Brain pericyte (primary cell): ENCODE results near the gene COL11A1.
A peak's percentile ranks its signal among the peaks of the same experiment; 100 is the strongest.
"Not testable (repeated sequence)": the region's sequence is repeated elsewhere in the genome, so short reads cannot be mapped to it uniquely, and the experiment has no call there.

Experiments used
- DNase-seq: peaks from one replicate; pipeline ENCODE4 v3.0.0-alpha.2; 2012; ENCODE audit warnings: low read depth, low spot score

COL11A1 gene

GRCh38 chr1:103084181-103084580, 24.1 kb downstream of the COL11A1 start:
- DNase-seq = no peak

GRCh38 chr1:103075316-103076000, 32.9 kb downstream of the COL11A1 start:
- no peak for DNase-seq

DNA sequence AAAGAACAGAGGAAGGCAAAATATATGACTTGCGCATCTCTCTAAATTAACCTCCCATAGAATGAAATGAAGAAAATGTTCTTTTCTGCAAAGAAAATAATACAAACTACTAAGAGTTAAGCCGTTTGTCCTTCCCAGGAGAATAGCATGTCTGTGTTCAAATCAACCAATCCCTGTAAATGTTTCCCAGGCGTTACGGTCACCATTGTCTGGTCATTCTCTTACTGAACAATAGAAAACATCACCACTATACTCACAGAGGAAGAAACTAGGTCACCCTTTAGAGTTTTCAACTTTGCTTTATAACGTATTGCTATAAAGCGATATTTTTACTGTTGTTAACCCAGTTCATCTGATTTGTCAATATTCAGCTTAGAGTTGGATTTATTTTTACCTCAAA, 34.1 kb downstream of the COL11A1 start:
- no peak for DNase-seq

- DNase-seq = no peak
Measured at GRCh38 chr1:103069201-103069600, 39.1 kb downstream of the COL11A1 start.

DNA sequence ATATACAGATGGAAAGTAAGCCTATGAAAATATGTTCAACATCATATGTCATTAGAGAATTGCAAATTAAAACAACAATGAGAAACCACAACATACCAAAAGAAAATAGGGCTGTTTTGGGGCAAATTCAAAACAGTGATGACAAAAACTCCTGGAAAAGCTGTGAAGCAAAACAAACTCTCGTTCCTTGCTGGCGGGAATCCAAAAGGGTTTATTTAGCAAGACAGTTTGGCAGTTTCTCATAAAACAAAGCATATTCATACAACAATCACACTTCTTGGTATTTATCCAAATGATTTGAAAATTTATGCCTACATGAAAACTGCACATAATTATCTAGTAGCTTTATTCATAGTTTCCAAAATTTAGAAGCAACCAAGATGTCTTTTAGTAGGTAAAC, 44.4 kb downstream of the COL11A1 start:
- peak; percentile 10 for DNase-seq

DNA sequence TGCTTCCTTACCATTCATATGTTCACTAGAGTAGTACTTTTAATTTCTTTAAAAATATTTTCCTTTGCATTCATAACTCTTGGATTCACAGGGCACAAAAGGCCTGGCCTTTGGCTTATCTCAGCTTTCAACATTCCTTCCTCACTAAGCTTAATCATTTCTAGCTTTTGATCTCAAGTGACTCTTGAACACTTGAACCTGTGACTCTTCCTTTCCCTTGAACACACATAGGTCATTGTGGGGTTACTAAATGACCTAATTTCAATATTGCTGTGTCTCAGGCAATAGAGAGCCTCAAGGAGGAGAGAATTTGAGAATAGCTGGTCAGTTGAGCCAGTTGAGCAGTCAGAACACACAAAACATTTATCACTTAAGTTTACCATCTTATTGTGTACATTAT, 49.9 kb downstream of the COL11A1 start:
- no peak for DNase-seq

GRCh38 chr1:103056423-103056822, 51.9 kb downstream of the COL11A1 start:
- peak; percentile 62 for DNase-seq

DNA sequence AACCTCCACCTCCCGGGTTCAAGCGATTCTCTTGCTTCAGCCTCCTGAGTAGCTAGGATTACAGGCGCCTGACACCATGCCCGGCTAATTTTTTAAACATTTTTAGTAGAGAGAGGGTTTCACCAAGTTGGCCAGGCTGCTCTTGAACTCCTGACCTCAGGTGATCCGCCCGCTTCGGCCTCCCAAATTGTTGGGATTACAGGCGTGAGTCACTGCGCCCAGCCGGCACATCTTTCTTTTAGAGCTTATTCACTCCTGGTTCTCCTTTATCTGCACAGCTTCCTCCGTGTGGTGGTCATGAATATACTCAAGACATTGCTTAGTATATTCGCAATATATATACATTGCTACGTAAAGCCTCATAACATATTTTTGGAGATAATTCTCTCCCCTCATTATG, 80.2 kb downstream of the COL11A1 start:
- not testable (repeated sequence) for DNase-seq

DNA sequence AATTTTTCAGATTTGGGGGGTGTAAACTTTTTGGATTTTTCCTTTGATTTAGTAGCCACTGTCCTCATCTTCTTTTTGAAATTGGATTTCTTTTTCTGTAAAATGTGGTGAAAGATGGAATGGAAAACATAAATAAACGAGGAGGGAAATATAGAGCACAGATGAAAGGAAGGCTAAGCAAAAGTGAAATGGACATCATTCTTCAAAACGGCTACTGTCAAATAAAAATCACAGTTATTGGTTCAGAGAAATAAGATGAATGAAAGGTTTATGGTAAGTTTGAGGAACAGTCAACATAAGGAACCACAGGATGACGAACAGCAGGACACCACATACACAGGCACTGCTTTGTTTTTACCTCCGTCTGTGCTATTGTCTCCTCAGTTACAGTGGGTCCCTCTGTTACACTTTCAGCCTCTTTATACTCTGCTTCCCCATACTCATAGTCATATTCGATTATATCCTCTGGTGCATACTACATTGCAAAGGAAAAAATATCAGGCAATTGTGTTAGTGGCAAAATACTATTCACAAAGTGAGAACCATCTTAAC, 82.4 kb downstream of the COL11A1 start:
- DNase-seq = no peak

GRCh38 chr1:103024051-103024450, 84.3 kb downstream of the COL11A1 start:
- no peak for DNase-seq

- no peak for DNase-seq
Measured at GRCh38 chr1:103002005-103002404, 106.3 kb downstream of the COL11A1 start.

DNA sequence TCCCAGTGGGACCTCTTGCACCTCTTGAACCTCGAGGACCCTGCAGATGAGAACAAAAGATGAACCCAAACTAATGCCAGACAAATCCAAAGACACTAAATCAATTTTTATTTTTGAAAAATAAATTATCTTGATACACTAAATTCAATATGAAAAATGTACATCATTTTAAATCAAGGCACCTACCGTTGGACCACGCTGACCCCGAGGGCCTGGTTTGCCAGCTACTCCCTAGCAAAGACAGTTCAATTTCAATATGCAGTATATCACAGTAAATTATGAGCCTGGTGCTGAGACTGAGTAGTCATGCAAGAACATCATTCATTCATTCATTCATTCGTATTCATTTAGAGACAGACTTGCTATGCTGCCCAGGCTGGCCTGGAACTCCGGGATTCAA, 129.4 kb downstream of the COL11A1 start:
- no peak for DNase-seq

DNA sequence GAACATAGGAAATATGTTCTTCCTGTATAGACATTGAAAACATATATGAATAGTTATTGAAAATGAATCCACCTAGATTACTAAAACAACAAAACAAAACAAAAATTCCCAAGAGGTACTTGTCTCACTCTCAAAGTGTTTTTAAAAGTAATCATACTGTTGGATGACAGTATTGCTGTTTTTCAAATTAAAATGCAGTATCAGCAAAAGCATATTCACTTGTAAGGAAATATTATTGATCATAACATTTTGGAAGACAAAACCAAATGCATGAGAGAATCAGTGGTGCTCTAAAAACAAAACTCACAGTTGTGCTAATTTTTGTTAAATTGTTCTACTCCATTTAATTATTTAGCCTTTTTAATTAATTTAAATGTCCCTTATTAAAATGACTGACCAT, 131.0 kb downstream of the COL11A1 start:
- DNase-seq = no peak

- DNase-seq = no peak
Measured at GRCh38 chr1:102970496-102971078, 137.7 kb downstream of the COL11A1 start.

DNA sequence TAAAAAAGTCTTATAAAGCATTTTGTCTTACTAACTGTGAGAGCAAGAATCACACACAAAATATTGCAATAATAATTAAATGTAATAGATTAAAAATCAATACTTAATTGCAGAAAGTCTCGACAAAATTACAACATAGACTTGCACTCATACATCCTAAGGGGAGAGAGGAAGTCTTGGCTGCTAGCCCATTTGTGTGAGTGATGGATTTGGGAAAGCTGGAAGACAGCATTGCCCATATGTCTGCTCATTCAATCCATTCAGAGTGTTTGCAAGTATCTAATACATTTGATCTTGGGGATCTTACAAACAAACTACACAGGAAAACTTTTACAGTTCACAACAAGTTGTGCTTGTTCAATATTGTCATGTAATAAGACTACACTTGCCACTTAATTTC, 140.5 kb downstream of the COL11A1 start:
- DNase-seq = no peak

- no peak for DNase-seq
Measured at GRCh38 chr1:102961549-102961948, 146.8 kb downstream of the COL11A1 start.

- DNase-seq = no peak
Measured at GRCh38 chr1:102954576-102954975, 153.7 kb downstream of the COL11A1 start.

DNA sequence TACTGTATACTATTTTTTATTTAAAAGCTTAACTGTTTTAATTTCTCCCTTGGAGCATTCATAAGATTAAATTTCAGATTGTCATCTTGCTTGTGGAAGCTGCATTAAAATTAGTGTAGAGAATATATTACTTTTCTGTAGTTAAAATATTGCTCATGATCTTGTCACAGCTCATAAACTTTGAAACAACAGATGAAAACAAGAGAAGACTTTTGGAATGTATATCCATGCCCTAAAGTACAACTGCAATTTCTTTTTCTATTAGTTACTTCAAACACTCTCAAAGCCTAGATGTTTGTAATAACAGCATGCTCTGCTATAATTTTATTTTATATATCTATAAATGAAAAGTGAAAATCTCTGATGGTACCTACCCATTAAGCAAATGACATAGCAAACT, 155.9 kb downstream of the COL11A1 start:
- no peak for DNase-seq

DNA sequence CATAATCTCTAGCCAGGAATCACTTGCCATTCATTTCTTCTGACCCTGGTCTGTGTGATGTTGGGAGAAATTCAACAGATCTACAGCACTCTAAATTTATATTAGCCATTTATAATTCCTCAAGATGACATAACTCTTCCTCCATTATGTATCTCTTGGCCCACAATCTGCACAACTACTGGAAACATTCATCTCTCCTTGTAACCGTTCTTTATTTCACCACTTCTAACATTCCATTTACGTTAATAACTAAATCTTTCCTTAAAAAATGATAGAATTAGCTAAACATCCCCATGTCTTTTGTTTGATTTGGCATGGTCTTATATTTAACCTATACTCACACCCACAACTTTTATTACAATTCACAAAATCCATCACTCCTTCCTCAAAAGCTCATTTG, 166.0 kb downstream of the COL11A1 start:
- no peak for DNase-seq

GRCh38 chr1:102941366-102941947, 166.9 kb downstream of the COL11A1 start:
- no peak for DNase-seq

GRCh38 chr1:102937401-102937800, 170.9 kb downstream of the COL11A1 start:
- DNase-seq = no peak

DNA sequence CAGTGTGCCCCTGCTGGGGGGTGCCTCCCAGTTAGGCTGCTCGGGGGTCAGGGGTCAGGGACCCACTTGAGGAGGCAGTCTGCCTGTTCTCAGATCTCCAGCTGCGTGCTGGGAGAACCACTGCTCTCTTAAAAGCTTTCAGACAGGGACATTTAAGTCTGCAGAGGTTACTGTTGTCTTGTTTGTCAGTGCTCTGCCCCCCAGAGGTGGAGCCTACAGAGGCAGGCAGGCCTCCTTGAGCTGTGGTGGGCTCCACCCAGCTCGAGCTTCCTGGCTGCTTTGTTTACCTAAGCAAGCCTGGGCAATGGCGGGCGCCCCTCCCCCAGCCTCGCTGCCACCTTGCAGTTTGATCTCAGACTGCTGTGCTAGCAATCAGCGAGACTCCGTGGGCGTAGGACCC, 175.0 kb downstream of the COL11A1 start:
- DNase-seq = not testable (repeated sequence)

GRCh38 chr1:102919659-102920058, 188.7 kb downstream of the COL11A1 start:
- DNase-seq = peak; percentile 16
